Dermis blood vessel endothelial cell (primary cell): ENCODE measurements around the gene IQGAP3. TPM values are rescaled to one million over a fixed set of nuclear protein-coding genes. Genes with fewer than 3 reads are reported as not detected.

Experiments
- DNase-seq: peaks from one replicate; pipeline ENCODE4 v3.0.0; 2010
- total RNA-seq: library from RNA; depleted of rRNA; stranded (reverse); fragments of >200 nt; gene quantifications from 2 replicates; pipeline ENCODE4 v1.2.3, GENCODE V29; 2014

Gene IQGAP3
- total RNA-seq, 1 donor from 2014 or later: 7.3 TPM

DNA sequence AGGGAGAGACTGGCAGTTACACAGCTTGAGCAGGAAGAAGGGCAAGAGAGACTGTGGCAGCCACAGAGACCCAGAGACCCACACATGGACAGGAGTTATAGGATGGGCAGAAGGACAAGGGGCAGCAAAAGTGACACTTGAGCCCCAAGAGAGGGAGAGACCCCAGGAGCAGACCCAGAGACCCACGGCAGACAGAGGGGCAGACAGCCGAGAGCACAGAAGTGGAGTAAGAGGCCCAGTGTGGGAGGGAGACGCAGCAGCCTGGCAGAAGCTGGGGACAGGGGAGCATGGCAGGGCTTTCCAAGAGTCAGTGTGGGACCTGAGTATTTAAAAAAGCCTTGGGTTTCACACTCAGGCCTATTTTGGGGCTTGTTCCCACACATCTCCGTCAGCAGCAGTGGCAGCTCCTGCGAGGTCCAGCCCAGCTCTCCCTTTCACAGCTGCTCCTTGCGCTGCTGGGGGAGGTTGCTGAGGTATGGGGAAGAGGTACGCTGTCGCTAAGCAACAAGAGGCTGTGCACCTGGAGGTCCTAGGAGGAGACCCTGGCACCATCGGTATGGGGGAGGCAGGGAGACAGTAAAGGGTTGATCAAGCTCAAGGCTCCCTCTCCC lies 62.8 kb downstream of the IQGAP3 start:
- DNase-seq: no peak

GRCh38 chr1:156508955-156509234 lies 63.5 kb downstream of the IQGAP3 start:
- DNase-seq: no peak

GRCh38 chr1:156508205-156508954 lies 64.0 kb downstream of the IQGAP3 start:
- no peak for DNase-seq

DNA sequence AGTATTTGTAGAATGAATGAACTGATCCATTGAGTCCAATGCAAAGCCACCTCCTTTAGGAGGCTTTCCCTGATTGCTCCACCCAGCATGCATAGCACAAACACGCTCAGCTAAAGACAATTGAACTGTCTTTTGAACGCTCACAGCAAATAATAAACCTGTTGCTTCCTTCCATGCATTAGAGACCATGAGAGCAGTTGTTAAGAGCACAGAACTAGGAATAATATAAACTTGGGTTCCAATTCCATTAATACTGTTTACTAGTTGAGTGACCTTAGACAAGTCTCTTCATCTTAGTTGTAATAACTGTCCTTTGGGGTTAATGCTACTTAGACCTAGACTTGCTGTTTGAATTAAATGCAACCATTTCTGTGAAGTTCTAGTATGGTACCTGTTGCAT lies 65.9 kb downstream of the IQGAP3 start:
- DNase-seq: no peak

DNA sequence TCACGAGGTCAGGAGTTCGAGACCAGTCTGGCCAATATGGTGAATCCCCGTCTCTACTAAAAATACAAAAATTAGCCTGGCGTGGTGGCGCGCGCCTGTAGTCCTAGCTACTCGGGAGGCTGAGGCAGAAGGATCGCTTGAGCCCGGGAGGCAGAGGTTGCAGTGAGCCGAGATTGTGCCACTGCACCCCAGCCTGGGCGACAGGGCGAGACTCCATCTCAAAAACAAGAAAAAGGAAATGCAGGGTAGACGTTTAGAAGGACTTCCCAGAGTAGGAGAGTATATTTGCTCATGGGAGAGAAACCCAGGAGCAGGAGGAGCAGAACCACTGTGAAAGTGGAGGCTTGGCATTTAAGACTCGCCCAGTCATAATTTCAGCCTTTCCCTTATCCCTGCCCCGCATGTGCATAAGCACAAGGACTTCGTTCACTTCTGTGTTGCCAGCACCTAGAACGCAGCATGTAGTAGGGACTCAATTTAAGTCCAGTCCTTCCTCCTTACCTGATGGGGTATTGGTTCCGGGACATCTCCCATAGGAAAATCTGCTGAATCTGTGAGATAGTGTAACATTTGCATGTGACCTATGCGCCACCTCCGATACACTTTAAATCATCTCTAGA lies 66.6 kb downstream of the IQGAP3 start:
- DNase-seq: no peak

- DNase-seq: peak; percentile 100
These were observed 67.3 kb downstream of the IQGAP3 start for GRCh38 chr1:156504821-156505678.

DNA sequence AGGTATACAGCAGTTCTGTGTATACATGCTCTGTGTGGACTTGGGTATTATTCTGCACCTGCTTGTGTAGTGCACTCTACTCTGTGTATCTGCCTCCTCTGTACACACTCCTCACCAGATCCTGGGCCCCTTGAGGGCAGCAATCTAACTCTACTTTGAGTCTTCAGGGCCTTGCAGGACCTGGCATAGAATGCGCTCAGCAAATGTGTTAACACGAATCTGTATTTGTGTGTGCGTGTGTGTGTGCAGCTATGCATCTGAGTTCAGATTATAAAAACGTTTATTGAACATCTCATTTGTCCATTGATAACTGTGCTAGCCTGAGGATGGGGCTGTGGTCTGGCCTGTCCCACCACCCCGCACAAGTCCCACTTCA lies 67.9 kb downstream of the IQGAP3 start:
- peak; percentile 43 for DNase-seq

DNA sequence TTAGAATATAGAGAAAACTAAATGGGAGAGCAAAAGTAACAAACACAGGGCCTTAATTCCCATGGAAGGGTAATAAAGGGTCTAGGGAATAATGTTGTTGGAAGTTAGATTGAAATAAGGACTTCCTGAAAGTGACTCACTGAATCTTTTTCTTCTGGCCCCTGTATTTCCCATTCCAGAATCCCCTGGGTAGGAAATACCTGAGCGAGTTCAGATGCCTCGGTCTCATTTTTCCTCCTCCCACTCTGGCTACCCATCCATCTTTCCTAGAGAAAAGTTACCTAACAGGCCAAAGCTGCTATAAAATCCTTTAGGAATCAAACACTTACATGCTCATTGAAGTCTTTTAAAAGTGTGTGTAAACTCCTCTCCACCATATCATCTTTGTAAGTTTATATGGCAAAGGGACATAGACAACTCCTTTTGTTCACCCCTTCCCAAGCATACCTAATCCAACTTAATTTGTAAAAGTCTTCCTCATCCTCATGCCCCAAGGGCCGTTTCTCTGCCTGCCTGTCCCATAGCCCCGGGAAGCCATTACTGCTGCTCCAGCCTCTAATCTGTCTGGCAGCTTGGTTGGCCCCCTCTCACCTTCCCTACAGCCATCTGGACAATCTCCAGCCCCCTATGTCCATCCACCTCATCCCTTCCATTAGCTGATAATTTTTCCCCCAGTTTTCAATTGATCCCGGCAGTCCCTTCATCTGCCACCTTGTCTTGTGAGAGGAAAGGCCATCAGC lies 68.5 kb downstream of the IQGAP3 start:
- peak; percentile 46 for DNase-seq

DNA sequence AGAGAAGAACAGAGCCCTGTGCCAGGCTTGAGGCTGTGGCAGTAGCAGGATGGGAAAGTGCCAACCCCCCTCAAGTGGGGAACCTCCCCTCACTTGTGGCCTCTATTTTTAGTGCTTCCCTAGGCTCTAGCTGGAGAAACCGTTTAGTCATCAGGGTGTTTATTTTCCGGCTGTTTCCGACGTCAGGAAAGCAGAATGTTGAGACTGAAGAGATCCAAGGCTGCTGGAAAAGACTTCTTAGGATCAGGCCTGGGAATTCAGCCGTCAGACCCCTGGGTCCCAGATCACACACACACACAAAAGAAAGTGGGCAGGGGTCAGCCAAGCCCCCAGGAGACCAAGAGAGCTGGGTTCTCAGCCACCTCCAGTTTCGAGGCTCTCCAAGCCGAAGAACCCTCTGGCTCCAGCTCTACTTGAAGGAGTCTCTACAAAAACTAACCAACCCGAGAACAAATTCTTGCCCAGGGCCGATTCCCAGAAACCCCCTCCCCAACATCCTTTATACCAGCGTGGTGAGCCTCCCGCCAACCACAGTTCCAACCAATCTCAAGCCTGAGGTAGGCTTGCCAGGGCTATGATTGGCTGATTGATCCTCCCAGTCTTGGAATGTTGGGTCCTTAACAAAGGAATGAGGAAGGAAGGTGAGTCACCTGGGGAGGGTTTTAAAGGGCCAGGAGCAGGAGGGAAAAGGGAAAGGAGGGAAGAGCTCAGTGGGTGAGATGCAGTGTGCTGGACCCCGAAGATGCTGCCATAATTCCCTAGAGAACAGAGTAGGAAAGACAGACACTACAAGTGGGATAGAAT lies 69.3 kb downstream of the IQGAP3 start:
- DNase-seq: peak; percentile 97

- peak; percentile 41 for DNase-seq
These were observed 69.9 kb downstream of the IQGAP3 start for GRCh38 chr1:156502391-156502893.

DNA sequence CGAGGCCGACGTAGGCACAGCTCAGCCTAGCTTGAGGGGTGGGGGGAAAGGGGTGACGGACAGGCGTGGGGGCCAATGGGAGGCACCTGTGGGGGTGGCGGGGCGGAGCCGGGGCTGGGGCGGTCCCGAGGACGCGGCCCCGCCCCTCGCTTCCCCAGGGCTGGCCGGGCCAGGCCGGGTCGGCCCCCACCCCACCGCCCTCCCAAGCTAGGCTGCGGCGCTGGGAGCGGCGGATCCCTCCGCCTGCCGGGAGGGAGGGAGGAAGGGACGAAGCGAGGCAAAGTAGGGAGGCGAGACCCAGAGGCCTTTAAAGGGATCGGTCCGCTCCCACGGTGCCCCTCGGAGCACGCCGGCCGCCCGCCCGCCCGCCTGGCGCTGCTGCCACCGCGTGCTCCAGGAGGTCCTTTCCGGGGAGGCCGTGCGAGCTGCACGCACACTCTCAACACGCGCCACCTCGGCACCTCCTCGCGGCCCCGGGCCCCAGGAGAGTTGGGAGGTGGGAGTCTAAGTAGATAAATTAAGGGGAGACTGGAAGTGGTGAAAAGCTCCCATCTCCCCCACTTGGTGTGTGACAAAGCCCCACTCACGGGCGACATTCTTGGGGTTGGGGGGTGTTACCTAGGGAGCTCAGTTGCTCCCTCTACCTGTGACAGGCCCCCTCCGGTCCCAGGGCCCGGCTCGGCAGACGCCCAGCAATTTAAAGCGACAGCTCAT lies 71.4 kb downstream of the IQGAP3 start:
- DNase-seq: peak; percentile 97

DNA sequence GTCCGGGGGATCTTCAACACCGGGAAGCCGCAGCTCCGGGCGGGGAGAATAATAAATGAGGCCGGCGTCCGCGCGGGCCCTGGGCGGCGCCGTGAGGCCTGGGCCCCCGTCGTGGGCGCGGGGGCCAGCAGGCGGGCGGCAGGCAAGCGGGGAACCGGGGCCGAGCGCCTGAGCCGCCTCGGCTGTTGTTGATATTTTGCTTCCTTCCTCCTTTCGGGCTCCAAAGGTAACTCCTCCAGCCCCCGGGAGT lies 71.9 kb downstream of the IQGAP3 start, which contains the start of gene MEF2D:
TSS of gene MEF2D (minus strand) at position 233 of the 250 bp plus-strand sequence. CDS start 17,483 bp downstream, outside the sequence.
- DNase-seq: no peak

- DNase-seq: peak; percentile 46
These were observed 72.4 kb downstream of the IQGAP3 start for GRCh38 chr1:156499842-156500542.

GRCh38 chr1:156499194-156499841 lies 73.0 kb downstream of the IQGAP3 start:
- DNase-seq: peak; percentile 43

DNA sequence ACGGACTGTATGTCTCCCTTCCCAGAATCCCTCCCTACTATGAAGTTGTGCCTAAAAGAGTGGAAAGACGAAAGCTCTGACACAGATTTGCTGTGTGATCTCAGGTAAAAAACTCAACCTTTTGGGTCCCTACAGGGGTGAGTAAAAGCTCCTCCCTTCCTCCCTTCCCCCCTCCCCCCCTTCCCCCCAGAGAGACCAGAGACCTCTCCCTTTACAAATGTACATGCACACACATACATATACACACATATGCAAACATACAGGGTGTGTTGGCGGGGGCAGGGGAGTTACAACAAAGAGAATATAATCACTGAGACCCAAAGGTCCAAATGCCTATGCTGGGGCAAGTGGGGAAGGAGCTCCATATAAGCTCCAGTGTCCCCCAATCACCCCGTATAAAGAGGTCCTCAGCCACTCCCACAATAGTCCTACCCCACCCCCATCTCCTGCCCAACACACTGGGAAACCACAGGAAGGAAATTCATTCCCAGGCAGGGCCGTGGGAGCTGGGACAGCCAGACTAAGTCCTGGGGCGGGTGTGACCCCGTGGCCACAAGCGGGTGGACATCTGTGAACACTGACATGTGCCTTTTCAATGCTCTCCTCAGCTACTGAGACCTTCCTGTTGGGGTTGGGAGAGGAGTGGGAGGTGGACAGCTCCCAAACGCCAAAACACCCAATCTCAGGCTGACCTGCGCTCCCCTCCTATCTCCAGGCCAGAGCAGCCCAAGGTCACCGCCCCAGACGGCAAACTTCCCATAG lies 73.8 kb downstream of the IQGAP3 start:
- peak; percentile 86 for DNase-seq

GRCh38 chr1:156497743-156498431 lies 74.5 kb downstream of the IQGAP3 start:
- no peak for DNase-seq

GRCh38 chr1:156497078-156497742 lies 75.2 kb downstream of the IQGAP3 start:
- DNase-seq: no peak
